Tibial nerve (tissue), 4 donors: ENCODE measurements around the gene RXRB.

Experiments used
- CTCF ChIP-seq, 5 experiments: fragments of 200-600 bp in 3 of 5; fragments of 450-650 bp in 2 of 5; sonication (generic) in 3 of 5; IDR thresholded peaks; one replicate each; pipeline ENCODE4 v1.5.1; 2016 to 2019; ENCODE audit warnings: antibody characterized with exemption in 5 of 5, mild to moderate bottlenecking in 3 of 5, moderate library complexity in 2 of 5
- EP300 ChIP-seq, 2 donors: sonication (generic); formaldehyde crosslinking; IDR thresholded peaks; one replicate each; pipeline ENCODE4 v1.6.1; 2017; ENCODE audit warnings: antibody characterized with exemption in 2 of 2, mild to moderate bottlenecking in 1 of 2
- POLR2A ChIP-seq, 2 donors: fragments of 450-650 bp; IDR thresholded peaks; one replicate each; pipeline ENCODE4 v1.6.1; 2017; ENCODE audit warnings: antibody characterized with exemption in 2 of 2, mild to moderate bottlenecking in 2 of 2, moderate library complexity in 2 of 2

DNA sequence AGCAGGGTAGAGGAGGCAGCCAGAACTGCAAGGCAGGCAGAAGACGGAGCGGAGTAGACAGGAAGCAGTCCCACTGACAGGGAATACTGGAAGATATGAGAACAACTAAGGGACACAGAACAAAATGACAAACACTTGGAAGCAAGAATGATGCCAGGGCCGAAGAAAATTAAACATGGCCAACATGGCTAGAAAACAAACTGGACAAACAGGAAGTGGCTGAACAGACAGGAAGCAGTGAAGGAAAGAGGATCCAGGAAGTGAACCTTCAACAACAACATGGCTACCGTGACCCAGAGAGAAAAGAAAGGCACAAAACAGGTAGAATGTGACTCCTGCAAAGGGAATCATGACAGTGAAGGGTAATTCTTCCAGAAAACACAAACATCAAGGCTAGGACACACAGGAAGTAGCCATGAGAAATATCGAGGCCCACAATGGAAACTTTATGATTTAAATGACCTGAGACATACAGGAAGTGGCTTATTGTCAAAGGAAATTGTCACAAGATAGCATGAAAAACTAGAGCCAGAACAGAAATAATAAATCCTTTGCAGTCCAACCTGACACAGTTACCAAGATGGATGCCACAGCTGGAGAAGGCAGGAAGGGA, 17.3 kb downstream of the RXRB start:
- TF ChIP-seq CTCF (IDR thresholded peaks at IDR 0.05): no peak
- no peak for TF ChIP-seq EP300 (IDR thresholded peaks at IDR 0.05)
- TF ChIP-seq POLR2A (IDR thresholded peaks at IDR 0.05): no peak
